HG03025 (cell line): ENCODE data around the gene NCR3LG1.

Source experiments
- ATAC-seq: cut with Tn5 transposase; IDR thresholded peaks from one replicate; pipeline ENCODE4 v1.9.1; 2021; ENCODE audit warnings: mild to moderate bottlenecking, moderate library complexity; ENCODE audit not compliant: unreplicated experiment, low FRiP score

NCR3LG1 gene

GRCh38 chr11:17391493-17392355 lies 40.1 kb downstream of the NCR3LG1 start:
- ATAC-seq: no peak

GRCh38 chr11:17392872-17393271 lies 41.3 kb downstream of the NCR3LG1 start:
- no peak for ATAC-seq

GRCh38 chr11:17393472-17393871 lies 41.9 kb downstream of the NCR3LG1 start:
- ATAC-seq: no peak

GRCh38 chr11:17394743-17395390 lies 43.3 kb downstream of the NCR3LG1 start:
- ATAC-seq: no peak

GRCh38 chr11:17395554-17395961 lies 44.0 kb downstream of the NCR3LG1 start:
- no peak for ATAC-seq

GRCh38 chr11:17395978-17396377 lies 44.4 kb downstream of the NCR3LG1 start:
- no peak for ATAC-seq

- no peak for ATAC-seq
Measured at GRCh38 chr11:17396598-17397310, 45.2 kb downstream of the NCR3LG1 start.

GRCh38 chr11:17397311-17398002 lies 45.9 kb downstream of the NCR3LG1 start:
- no peak for ATAC-seq

- no peak for ATAC-seq
Measured at GRCh38 chr11:17399236-17399635, 47.6 kb downstream of the NCR3LG1 start.

- ATAC-seq: no peak
Measured at GRCh38 chr11:17400048-17400775, 48.6 kb downstream of the NCR3LG1 start.

GRCh38 chr11:17401316-17401715 lies 49.7 kb downstream of the NCR3LG1 start:
- no peak for ATAC-seq

- ATAC-seq: no peak
Measured at GRCh38 chr11:17401841-17402240, 50.2 kb downstream of the NCR3LG1 start.

- ATAC-seq: no peak
Measured at GRCh38 chr11:17402486-17402885, 50.9 kb downstream of the NCR3LG1 start.

GRCh38 chr11:17403980-17404759 lies 52.6 kb downstream of the NCR3LG1 start:
- no peak for ATAC-seq

- ATAC-seq: no peak
Measured at GRCh38 chr11:17405232-17406005, 53.8 kb downstream of the NCR3LG1 start.

- ATAC-seq: no peak
Measured at GRCh38 chr11:17406082-17406817, 54.6 kb downstream of the NCR3LG1 start.

GRCh38 chr11:17406818-17407149 lies 55.2 kb downstream of the NCR3LG1 start:
- ATAC-seq: no peak

GRCh38 chr11:17407575-17407974 lies 56.0 kb downstream of the NCR3LG1 start:
- no peak for ATAC-seq
